Suprapubic skin (tissue), 3 donors: ENCODE data around the gene KIAA1210.

Source experiments
- CTCF ChIP-seq, 2 donors: fragments of 200-600 bp in 1 of 2; fragments of 450-650 bp in 1 of 2; sonication (generic) in 1 of 2; IDR thresholded peaks; one replicate each; pipeline ENCODE4 v1.5.1; 2016 to 2019; ENCODE audit warnings: antibody characterized with exemption in 2 of 2, mild to moderate bottlenecking in 1 of 2, moderate library complexity in 1 of 2
- POLR2A ChIP-seq, 2 donors: fragments of 450-650 bp; IDR thresholded peaks; one replicate each; pipeline ENCODE4 v1.6.1; 2017; ENCODE audit warnings: antibody characterized with exemption in 2 of 2, mild to moderate bottlenecking in 2 of 2, moderate library complexity in 2 of 2

GRCh38 chrX:119073200-119073905, 54.3 kb downstream of the KIAA1210 start:
- no peak for TF ChIP-seq CTCF (IDR thresholded peaks at IDR 0.05)
- TF ChIP-seq POLR2A (IDR thresholded peaks at IDR 0.05) = no peak
